Right ventricle myocardium inferior (tissue), 1 donor: ENCODE data around the gene TIAM2. TPM values are rescaled to one million over a fixed set of nuclear protein-coding genes. Genes with fewer than 3 reads are reported as not detected.
"Not testable (repeated sequence)": the region's sequence is repeated elsewhere in the genome, so short reads cannot be mapped to it uniquely, and the experiment has no call there.

ENCODE experiments used
- ATAC-seq: fragments of 200-7000 bp; cut with Tn5 transposase; one replicate; pipeline ENCODE4 v1.9.1; 2020; ENCODE audit warnings: mild to moderate bottlenecking, moderate library complexity
- DNase-seq: peaks from one replicate; pipeline ENCODE4 v3.0.0; 2021; ENCODE audit errors: missing footprints
- intact Hi-C: fragments of 100-400 bp; cut with DNase I; formaldehyde crosslinking; loops from one replicate; pipeline ENCODE4 v1.11.0; 2022
- total RNA-seq: library from RNA; stranded (reverse); fragmentation: NEBNext Ultra II Directional; extraction: Animal tissue kit (Norgen Biotek cat#: 25700); gene quantifications from one replicate; pipeline ENCODE4 v1.2.1, GENCODE V29; 2021
- donor health status: DM: no; HTN: yes; CAD: no; lungs with severe emphysema.

The TIAM2 gene
- total RNA-seq, 1 donor from 2014 or later, result 11.1 TPM

- ATAC-seq, result no peak
- intact Hi-C loops, result no loop called here
- DNase-seq, result no peak
These were observed 200.8 kb downstream of the TIAM2 start for GRCh38 chr6:155195903-155196302.

DNA sequence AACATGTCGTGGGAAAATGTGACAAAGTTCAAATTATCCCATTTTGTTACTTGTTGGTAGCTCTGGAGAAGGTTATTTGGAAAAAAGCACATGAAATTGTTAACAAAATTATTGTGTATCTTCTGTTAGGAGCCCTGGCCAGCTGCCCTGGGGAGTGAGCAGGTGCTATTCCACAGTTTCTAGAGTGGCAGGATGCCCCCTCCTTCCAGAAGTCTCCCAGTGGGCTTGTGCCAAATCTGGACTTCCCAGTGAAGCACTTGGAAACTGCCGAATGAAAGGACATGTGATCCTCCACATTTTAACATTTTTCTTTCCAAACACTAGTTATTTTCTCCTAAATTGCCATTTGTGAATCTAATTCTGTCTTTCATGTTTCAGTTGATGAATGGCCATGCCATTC is 201.8 kb downstream of the TIAM2 start:
- DNase-seq (no peak), ATAC-seq (no peak)
- intact Hi-C loops, result no loop called here

GRCh38 chr6:155197932-155198331 is 202.8 kb downstream of the TIAM2 start:
- intact Hi-C loops, result no loop called here
- ATAC-seq (no peak), DNase-seq (no peak)

- no peak for ATAC-seq
- intact Hi-C loops, result no loop called here
- no peak for DNase-seq
These were observed 204.9 kb downstream of the TIAM2 start for GRCh38 chr6:155200012-155200411.

- DNase-seq (no peak), ATAC-seq (no peak)
- intact Hi-C loops, result no loop called here
These were observed 206.5 kb downstream of the TIAM2 start for GRCh38 chr6:155201461-155202226.

DNA sequence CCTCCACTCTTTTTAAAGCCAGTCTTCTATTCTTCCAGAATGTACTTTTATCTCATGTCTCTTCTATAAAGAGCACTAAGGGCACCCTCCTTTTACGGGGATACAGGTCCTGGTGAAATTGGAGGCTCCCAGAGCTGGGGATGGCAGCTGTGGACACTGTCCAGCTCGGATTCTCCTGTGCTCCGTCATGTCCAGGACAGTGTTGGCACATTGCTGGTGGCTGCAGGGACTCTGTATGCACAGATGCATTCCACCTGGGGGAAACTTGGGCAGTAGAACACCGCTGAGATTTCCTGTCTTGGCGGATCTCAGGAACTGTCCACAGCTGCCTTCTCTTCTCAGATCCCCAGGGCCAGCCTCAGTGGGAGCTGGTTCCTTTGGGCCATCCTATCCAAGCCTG is 212.1 kb downstream of the TIAM2 start:
- intact Hi-C loops, result no loop called here
- no peak for DNase-seq
- no peak for ATAC-seq

DNA sequence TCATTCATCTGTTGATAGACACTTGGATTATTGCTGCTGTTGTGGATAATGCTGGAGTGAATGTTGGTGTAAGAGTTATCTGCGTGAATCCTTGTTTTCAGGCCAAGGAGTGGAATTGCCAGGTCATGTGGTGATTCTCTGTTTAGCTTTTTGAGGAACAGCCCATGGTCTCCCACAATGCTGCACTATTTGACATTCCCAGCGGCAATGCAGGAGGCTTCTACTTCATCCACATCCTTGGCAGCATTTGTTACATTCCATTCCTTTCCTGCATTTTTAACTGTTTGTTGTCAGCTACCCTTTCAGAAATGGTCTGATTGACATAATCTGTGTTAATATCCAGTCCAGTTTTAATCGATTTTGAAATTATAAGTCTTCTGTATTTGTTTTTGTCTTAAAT is 217.0 kb downstream of the TIAM2 start:
- DNase-seq (no peak), ATAC-seq (no peak)
- intact Hi-C loops, result no loop called here

DNA sequence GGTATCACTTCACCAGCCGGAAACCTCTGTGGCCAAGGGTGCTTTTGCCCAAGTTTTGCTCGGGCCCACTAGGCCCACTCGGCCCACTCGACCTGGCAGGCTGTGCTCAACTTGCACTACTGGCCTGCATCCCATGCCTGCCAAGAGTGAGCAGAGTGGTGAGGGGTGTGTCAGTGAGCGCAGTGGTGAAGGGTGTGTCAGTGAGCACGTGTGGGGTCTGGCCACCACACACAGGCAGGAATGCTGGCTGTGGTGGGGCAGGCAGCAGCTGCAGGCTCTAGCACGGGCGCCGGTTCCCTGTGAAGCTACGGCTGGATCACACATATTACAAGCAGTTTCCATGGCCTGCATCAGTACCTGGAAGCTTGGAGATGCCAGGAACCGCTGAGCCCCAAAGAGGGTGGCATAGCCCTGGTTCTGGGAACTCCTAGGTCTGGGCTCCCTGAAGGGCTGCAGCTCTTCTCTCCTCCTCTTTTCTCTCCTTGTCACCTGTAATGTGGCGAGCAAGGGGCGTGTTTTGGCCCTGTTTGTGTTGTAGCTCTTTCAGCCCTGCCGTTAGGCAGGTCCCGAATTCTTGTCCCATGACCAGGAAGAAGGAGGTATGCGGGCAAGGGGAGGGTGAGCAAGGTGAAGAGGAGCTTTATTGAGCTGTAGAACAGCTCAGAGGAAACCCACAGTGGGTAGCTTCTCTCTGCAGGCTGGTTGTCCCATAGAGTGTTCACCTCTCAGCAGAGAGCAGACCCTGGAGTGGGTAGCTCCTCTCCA is 217.7 kb downstream of the TIAM2 start:
- intact Hi-C loops, result no loop called here
- no peak for DNase-seq
- ATAC-seq, result no peak

DNA sequence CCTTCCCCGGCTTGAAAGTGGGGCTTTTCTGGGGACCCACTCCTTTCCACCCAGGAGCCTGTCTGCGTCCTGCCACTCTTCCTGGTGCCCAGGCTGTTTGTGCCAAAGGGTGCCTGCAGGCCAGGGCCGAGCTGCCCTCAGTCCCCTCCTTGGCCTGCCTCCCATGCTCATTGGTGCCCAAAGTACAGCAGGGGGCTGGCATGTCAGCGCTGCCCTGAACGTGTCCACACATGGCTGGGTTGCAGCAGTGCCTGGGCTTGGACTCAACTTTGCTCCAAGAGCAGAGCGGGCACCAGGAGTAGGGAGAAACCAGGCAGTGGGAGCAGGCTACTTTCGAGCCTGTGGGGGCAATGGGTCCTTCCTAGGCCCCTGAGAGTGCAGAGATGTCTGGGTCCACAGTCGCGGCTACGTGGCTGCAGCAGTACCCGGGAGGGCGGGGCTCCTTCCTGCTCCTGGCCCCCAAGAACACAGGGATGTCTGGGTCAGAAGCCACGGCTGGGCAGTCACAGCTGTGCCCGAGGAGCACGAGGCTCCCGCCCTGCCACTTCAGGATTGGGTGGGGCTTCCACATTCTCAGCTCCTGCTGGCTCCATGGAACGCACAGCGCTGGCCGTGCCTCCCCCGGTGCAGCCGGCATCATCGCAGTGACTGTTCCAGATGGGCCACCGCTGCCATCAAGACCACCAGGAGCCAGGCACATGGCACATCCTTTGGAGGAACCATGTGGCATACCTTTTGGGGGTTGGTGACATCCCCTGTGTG is 218.7 kb downstream of the TIAM2 start:
- ATAC-seq (no peak), DNase-seq (no peak)

DNA sequence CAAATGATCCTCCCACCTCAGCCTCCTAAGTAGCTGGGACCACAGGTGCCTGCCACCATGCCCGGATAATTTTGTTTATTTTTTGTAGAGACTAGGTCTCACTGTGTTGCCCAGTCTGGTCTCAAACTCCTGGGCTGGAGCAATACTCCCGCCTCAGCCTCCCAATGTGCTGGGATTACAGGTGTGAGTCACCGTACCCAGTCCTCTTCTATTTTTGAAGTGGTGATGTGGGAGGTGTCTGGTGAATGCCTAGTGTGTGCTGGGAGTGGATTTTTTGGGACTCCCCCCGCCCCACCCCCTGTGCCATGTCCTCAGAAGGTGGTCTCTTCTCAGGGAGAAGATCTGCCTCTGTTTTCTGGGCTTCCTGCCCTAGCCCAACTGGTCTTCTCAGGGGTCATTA is 220.8 kb downstream of the TIAM2 start:
- DNase-seq (no peak), ATAC-seq (no peak)
- intact Hi-C loops, result no loop called here

More for the DNA sequence above, 218.7 kb downstream of the TIAM2 start:
- intact Hi-C loops, result no loop called here

GRCh38 chr6:155216312-155217046 is 221.4 kb downstream of the TIAM2 start:
- no peak for DNase-seq
- intact Hi-C loops, result no loop called here
- no peak for ATAC-seq

DNA sequence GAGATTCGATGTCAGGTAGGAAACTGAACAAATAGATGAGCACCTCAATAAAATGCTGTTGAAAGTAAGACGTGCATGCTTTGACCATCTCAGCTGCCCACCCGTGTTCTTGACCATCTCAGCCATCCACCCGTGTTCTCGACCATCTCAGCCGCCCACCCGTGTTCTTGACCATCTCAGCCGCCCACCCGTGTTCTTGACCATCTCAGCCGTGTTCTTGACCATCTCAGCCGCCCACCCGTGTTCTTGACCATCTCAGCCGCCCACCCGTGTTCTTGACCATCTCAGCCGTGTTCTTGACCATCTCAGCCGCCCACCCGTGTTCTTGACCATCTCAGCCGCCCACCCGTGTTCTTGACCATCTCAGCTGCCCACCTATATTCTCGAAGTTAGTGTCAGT is 223.6 kb downstream of the TIAM2 start:
- intact Hi-C loops, DNase-seq, ATAC-seq: not testable (repeated sequence)

- ATAC-seq (no peak), DNase-seq (no peak)
- intact Hi-C loops, result no loop called here
These were observed 224.2 kb downstream of the TIAM2 start for GRCh38 chr6:155219299-155219698.

DNA sequence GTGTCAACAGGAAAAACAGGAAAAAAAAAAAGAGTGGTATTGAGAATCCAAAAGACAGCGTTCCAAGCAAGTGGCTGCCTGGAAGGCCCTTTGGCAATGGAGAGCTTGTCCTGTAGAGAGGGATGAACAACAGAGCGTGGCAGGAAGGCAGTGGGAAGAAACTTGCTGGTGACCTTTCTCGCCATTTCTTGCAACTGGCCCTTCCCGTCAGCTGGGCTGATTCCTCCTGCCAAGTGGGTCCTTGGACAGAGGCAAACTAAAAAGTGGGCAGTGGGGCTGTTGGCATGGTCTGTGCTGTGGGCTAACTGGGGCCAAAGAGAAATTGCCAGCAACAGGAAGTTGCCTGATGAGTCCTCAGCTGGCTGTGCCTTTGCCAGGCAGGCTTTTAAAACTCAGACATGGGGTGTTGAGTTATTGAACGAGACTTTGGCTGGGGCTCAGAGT is 224.8 kb downstream of the TIAM2 start:
- DNase-seq (no peak), ATAC-seq (peak; percentile 39)
- intact Hi-C loops, result no loop called here

- ATAC-seq (no peak), DNase-seq (no peak)
- intact Hi-C loops, result no loop called here
These were observed 226.0 kb downstream of the TIAM2 start for GRCh38 chr6:155221086-155221485.

- ATAC-seq (no peak), DNase-seq (no peak)
- intact Hi-C loops, result no loop called here
These were observed 227.4 kb downstream of the TIAM2 start for GRCh38 chr6:155222506-155222905.

- intact Hi-C loops, result no loop called here
- ATAC-seq, result no peak
These were observed 228.7 kb downstream of the TIAM2 start for GRCh38 chr6:155223646-155224451.

GRCh38 chr6:155224618-155225017 is 229.5 kb downstream of the TIAM2 start:
- intact Hi-C loops, result no loop called here
- no peak for ATAC-seq
- DNase-seq, result no peak

More at GRCh38 chr6:155223646-155224451, 228.7 kb downstream of the TIAM2 start:
- DNase-seq, result no peak
